Amniotic stem cell (primary cell): Measurements from ENCODE around the gene PTX4.
"Not testable (repeated sequence)": the region's sequence is repeated elsewhere in the genome, so short reads cannot be mapped to it uniquely, and the experiment has no call there.

Source experiments
- DNase-seq: peaks from one replicate; lab custom pipeline; 2025; lab: John Stamatoyannopoulos, UW

The PTX4 gene

GRCh38 chr16:1443403-1443973 is 45.3 kb downstream of the PTX4 start:
- no peak for DNase-seq

GRCh38 chr16:1442697-1443096 is 46.0 kb downstream of the PTX4 start:
- no peak for DNase-seq

GRCh38 chr16:1441391-1441829 is 47.3 kb downstream of the PTX4 start:
- DNase-seq = no peak

GRCh38 chr16:1439699-1440074 is 49.1 kb downstream of the PTX4 start:
- not testable (repeated sequence) for DNase-seq

GRCh38 chr16:1439058-1439698 is 49.6 kb downstream of the PTX4 start:
- no peak for DNase-seq

GRCh38 chr16:1438229-1439057 is 50.3 kb downstream of the PTX4 start:
- DNase-seq = no peak

GRCh38 chr16:1437606-1438005 is 51.1 kb downstream of the PTX4 start:
- DNase-seq = no peak

GRCh38 chr16:1436731-1437355 is 51.9 kb downstream of the PTX4 start:
- no peak for DNase-seq

- DNase-seq = no peak
Observed at GRCh38 chr16:1435921-1436697, 52.6 kb downstream of the PTX4 start.
